GM20000 (cell line): ENCODE results near the gene CADM2.

Experiments
- DNase-seq: peaks from one replicate; pipeline ENCODE4 v3.0.0; 2012; ENCODE audit warnings: low spot score
- CTCF ChIP-seq: IDR thresholded peaks from 2 replicates; pipeline ENCODE4 v1.5.1; 2012; ENCODE audit warnings: mild to moderate bottlenecking, control low read depth; ENCODE audit errors: extremely low read depth, missing control alignments

Gene CADM2

GRCh38 chr3:85244091-85244490, 285.3 kb downstream of the CADM2 start:
- no peak for TF ChIP-seq CTCF
- no peak for DNase-seq

- DNase-seq: no peak
- TF ChIP-seq CTCF: no peak
Observed at GRCh38 chr3:85244519-85244918, 285.7 kb downstream of the CADM2 start.

- no peak for DNase-seq
- no peak for TF ChIP-seq CTCF
Observed at GRCh38 chr3:85251766-85252165, 293.0 kb downstream of the CADM2 start.

- no peak for TF ChIP-seq CTCF
- DNase-seq: no peak
Observed at GRCh38 chr3:85252686-85253085, 293.9 kb downstream of the CADM2 start.

GRCh38 chr3:85254738-85255137, 295.9 kb downstream of the CADM2 start:
- DNase-seq: no peak
- no peak for TF ChIP-seq CTCF

- no peak for TF ChIP-seq CTCF
- DNase-seq: no peak
Observed at GRCh38 chr3:85255949-85256348, 297.2 kb downstream of the CADM2 start.

GRCh38 chr3:85258326-85258725, 299.5 kb downstream of the CADM2 start:
- no peak for TF ChIP-seq CTCF
- no peak for DNase-seq

GRCh38 chr3:85258819-85259218, 300.0 kb downstream of the CADM2 start:
- DNase-seq: no peak
- TF ChIP-seq CTCF: no peak
